GM10248 (cell line): ENCODE data around the gene PHKA1.

Source experiments
- CTCF ChIA-PET: fragments of 300-600 bp; sonication (Branson Sonifier 250); formaldehyde crosslinking; extraction: SDS; loops from one replicate; lab custom pipeline; 2021; ENCODE audit warnings: antibody characterized with exemption; lab: Yijun Ruan, JAX
- POLR2A ChIA-PET: fragments of 350-650 bp; sonication (Branson Sonifier 250); formaldehyde crosslinking; extraction: SDS; loops from one replicate; lab custom pipeline; 2020; ENCODE audit warnings: antibody characterized with exemption; lab: Yijun Ruan, JAX
- DNase-seq: peaks from one replicate; pipeline ENCODE4 v3.0.0; 2012; ENCODE audit errors: extremely low spot score
- CTCF ChIP-seq: IDR thresholded peaks from 2 replicates; pipeline ENCODE4 v1.5.1; 2012; ENCODE audit warnings: mild to moderate bottlenecking, low read depth; ENCODE audit errors: extremely low read depth, missing control alignments, control extremely low read depth

PHKA1 gene

GRCh38 chrX:72666451-72666850, 47.7 kb downstream of the PHKA1 start:
- CTCF ChIA-PET: interaction anchor here (1.3 kb wide), 1 partner anchor 19 kb away, joined by 4 read pairs; no protein-coding TSS in a partner anchor
- no peak for TF ChIP-seq CTCF
- POLR2A ChIA-PET: no interaction called here
- DNase-seq: no peak

- CTCF ChIA-PET: no interaction called here
- POLR2A ChIA-PET: no interaction called here
- TF ChIP-seq CTCF: no peak
- no peak for DNase-seq
These were observed 50.4 kb downstream of the PHKA1 start for GRCh38 chrX:72663737-72664136.

GRCh38 chrX:72662020-72662747, 51.9 kb downstream of the PHKA1 start:
- TF ChIP-seq CTCF: no peak
- no peak for DNase-seq
- ChIA-PET CTCF (no interaction called here), POLR2A (no interaction called here)

GRCh38 chrX:72659723-72660122, 54.4 kb downstream of the PHKA1 start:
- no peak for TF ChIP-seq CTCF
- CTCF ChIA-PET: no interaction called here
- POLR2A ChIA-PET: no interaction called here
- DNase-seq: no peak

GRCh38 chrX:72652082-72652481, 62.0 kb downstream of the PHKA1 start:
- ChIA-PET CTCF (interaction anchor here (0.9 kb wide), 1 partner anchor 48 kb away, joined by 3 read pairs; no protein-coding TSS in a partner anchor), POLR2A (no interaction called here)
- no peak for TF ChIP-seq CTCF
- no peak for DNase-seq

- no peak for DNase-seq
- POLR2A ChIA-PET: no interaction called here
These were observed 69.2 kb downstream of the PHKA1 start for GRCh38 chrX:72644946-72645345.

More at GRCh38 chrX:72644946-72645345, 69.2 kb downstream of the PHKA1 start:
- CTCF ChIA-PET: no interaction called here
- no peak for TF ChIP-seq CTCF
